Progenitor cell of endocrine pancreas (in vitro differentiated cells): Measurements from ENCODE around the gene NDUFS6. TPM values are rescaled to one million over a fixed set of nuclear protein-coding genes. Genes with fewer than 3 reads are reported as not detected.

Experiments
- DNase-seq: peaks from one replicate; pipeline ENCODE4 v3.0.0; 2021; ENCODE audit warnings: low spot score; ENCODE audit not compliant: unreplicated experiment
- H3K27ac Mint-ChIP-seq: 2 replicates; pipeline ENCODE4 v1.8.0; 2021; ENCODE audit warnings: mild to moderate bottlenecking, moderate library complexity, mixed read lengths
- H3K27me3 Mint-ChIP-seq: 2 replicates; pipeline ENCODE4 v1.8.0; 2021; ENCODE audit warnings: mixed read lengths
- H3K36me3 Mint-ChIP-seq: 2 replicates; pipeline ENCODE4 v1.8.0; 2022; ENCODE audit warnings: mixed read lengths; ENCODE audit not compliant: insufficient read depth
- H3K4me1 Mint-ChIP-seq: 2 replicates; pipeline ENCODE4 v1.8.0; 2021; ENCODE audit warnings: low read depth, mixed read lengths
- H3K4me3 Mint-ChIP-seq: 2 replicates; pipeline ENCODE4 v1.8.0; 2021; ENCODE audit warnings: low read depth, mild to moderate bottlenecking, moderate library complexity, mixed read lengths
- H3K9me3 Mint-ChIP-seq: 2 replicates; pipeline ENCODE4 v1.8.0; 2021; ENCODE audit warnings: low read depth, mixed read lengths
- total RNA-seq: library from RNA; stranded (reverse); gene quantifications from 2 replicates; pipeline ENCODE4 v1.2.1, GENCODE V29; 2021
- TF ChIP-seq, protein P1 (sequence below): fragments of 200-600 bp; sonication (generic); IDR thresholded peaks from one replicate; pipeline ENCODE4 v1.5.0; 2021; ENCODE audit warnings: antibody characterized with exemption, mild to moderate bottlenecking; ENCODE audit not compliant: unreplicated experiment

The NDUFS6 gene
- total RNA-seq, 1 donor from 2014 or later = 36.4 TPM

- no peak for DNase-seq
- TF ChIP-seq, protein P1, sequence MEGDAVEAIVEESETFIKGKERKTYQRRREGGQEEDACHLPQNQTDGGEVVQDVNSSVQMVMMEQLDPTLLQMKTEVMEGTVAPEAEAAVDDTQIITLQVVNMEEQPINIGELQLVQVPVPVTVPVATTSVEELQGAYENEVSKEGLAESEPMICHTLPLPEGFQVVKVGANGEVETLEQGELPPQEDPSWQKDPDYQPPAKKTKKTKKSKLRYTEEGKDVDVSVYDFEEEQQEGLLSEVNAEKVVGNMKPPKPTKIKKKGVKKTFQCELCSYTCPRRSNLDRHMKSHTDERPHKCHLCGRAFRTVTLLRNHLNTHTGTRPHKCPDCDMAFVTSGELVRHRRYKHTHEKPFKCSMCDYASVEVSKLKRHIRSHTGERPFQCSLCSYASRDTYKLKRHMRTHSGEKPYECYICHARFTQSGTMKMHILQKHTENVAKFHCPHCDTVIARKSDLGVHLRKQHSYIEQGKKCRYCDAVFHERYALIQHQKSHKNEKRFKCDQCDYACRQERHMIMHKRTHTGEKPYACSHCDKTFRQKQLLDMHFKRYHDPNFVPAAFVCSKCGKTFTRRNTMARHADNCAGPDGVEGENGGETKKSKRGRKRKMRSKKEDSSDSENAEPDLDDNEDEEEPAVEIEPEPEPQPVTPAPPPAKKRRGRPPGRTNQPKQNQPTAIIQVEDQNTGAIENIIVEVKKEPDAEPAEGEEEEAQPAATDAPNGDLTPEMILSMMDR = no peak
- Mint-ChIP-seq H3K27ac (no peak overlapping the region), H3K9me3 (no peaks in the 10 kb centered on the region), H3K4me1 (no peaks in the 10 kb centered on the region), H3K36me3 (peaks cover 34% of the 10 kb centered on the region), H3K27me3 (peaks cover under 1% of the 10 kb centered on the region), H3K4me3 (no peak overlapping the region)
Observed at GRCh38 chr5:1821862-1822261, 20.7 kb downstream of the NDUFS6 start.

DNA sequence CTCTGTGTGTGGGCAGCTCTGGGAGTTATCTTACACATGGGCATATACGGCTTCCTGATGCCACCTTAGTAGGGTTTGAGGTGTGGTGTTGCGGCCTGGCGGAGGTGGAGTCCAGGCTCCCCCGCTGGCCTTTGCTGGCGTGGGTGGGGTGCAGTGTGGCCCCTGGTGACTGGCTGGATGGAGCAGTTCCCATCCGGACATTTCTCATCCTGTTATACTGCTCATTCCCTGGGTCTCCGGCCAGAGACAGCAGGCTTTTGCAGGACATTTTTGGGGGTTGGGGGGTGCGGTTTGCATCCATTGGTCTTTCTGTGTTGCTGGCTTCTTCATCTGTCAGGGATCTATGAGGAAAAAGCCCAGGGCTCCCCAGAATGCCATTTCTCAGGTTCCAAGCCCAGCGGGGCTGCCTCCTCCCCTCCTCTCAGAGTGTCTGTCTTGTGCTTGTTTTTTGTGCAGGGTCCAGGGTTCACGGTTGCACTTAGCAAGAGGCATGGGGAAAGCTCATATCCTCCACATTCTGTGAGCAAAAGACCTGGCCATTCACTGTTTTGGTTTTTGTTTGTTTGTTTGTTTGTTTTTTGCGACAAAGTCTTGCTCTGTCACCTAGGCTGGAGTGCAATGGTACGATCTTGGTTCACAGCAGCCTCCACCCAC is 22.3 kb downstream of the NDUFS6 start:
- no peaks in the 10 kb centered on the region for H3K9me3 Mint-ChIP-seq
- peaks cover 5% of the 10 kb centered on the region for H3K27me3 Mint-ChIP-seq
- H3K36me3 Mint-ChIP-seq = peaks cover 25% of the 10 kb centered on the region
- TF ChIP-seq, protein P1 = no peak
- H3K4me1 Mint-ChIP-seq = no peaks in the 10 kb centered on the region
- no peak overlapping the region for H3K27ac Mint-ChIP-seq
- no peak overlapping the region for H3K4me3 Mint-ChIP-seq
- DNase-seq = no peak

DNA sequence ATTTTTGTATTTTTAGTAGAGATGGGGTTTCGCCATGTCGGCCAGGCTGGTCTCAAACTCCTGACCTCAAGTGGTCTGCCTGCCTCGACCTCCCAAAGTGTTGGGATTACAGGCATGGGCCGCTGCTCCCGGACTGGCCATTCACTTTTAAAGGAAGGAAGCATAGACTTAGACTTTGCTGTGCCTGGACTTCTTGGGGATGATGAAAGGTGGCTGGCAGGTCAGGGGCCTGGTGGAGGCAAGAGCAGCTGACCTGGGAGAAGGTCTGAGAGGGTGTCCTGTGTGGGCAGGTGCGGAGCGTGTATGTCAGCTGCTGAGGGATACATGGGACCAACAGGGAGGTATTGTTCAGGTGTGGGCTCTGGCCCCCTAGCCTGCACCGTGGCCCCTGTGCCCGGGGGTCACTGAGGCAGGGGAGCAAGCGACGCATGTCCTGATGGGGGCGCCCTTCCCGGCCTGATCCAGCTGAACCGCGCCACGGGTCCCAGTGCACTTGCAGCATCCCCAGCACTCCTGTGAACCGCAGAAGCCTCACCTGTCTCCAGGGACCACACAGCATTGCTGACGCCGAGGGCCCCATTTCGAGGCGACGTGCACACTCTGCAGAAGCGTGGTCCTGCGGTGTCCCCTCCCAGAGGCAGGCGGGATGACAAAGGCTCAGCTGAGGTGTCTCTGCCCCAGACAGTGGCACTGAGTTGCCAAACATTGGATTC is 23.1 kb downstream of the NDUFS6 start:
- no peak for DNase-seq
- no peak overlapping the region for H3K4me3 Mint-ChIP-seq
- H3K27me3 Mint-ChIP-seq = peaks cover 5% of the 10 kb centered on the region
- no peak overlapping the region for H3K27ac Mint-ChIP-seq
- TF ChIP-seq, protein P1 = no peak
- no peaks in the 10 kb centered on the region for H3K9me3 Mint-ChIP-seq
- H3K36me3 Mint-ChIP-seq = peaks cover 18% of the 10 kb centered on the region
- H3K4me1 Mint-ChIP-seq = no peaks in the 10 kb centered on the region

DNA sequence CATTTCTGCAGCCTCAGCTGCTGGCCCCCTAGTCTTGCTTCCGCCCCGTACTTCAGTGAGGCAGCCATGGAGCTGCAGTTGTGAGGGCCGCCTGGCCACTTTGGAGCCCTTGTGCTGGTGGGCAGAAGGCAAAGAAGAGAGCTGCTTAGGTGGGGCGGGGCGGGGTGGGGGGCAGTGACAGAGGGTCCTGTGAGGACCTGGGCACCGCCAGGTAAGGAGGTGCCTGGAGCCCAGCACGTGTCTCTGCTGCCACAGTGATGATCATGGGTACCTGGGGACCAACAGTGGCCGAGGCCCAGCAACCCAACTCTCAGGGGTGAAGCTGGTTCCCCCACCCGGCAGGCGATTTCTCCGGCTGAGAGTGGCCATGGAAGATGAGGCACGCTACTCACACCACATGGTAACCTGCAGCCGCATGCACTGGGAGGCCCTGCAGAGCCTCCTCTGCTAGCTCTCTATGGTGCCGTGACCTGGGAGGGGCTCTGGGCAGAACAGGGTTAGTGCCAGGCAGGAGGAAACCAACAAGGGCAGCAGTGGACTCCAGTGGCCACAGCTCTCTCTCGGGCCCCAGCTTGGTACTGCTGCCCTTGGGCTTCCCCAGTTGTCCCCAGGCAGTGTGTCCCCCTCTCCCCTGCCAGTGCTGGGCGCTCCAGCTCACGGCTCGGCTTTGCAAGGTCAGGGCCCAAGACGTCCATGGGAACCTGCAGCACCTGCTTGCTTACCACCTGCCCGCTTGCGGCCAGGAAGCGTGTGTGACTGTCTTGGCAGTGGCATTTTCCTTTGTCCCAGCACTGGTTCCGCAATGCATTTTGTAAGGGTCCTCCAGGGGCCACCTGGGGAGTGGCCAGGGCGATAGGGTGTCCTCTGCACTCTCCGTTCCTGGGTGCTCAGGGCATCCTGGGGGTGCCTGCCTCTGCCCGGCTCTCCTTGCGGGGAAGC is 24.0 kb downstream of the NDUFS6 start:
- Mint-ChIP-seq H3K4me1 (no peaks in the 10 kb centered on the region), H3K9me3 (no peaks in the 10 kb centered on the region), H3K4me3 (no peak overlapping the region), H3K36me3 (peaks cover 18% of the 10 kb centered on the region), H3K27ac (no peak overlapping the region), H3K27me3 (peaks cover 5% of the 10 kb centered on the region)
- TF ChIP-seq, protein P1 = no peak
- no peak for DNase-seq
